ENCODE measurements around the gene WDR74. TPM values are rescaled to one million over a fixed set of nuclear protein-coding genes. Genes with fewer than 3 reads are reported as not detected.
"Not testable (repeated sequence)": the region's sequence is repeated elsewhere in the genome, so short reads cannot be mapped to it uniquely, and the experiment has no call there.

The WDR74 gene
- total RNA-seq, 4 donors from 2014 or later: 66.4 to 133 (median 87.0) TPM

GRCh38 chr11:62832336-62833234, 6.8 kb downstream of the WDR74 start, which contains the start of gene TEX54:
Gene TEX54 (minus strand): TSS chr11:62832841.
- ATAC-seq (peak; percentile 35 to 42), DNase-seq (peak in 1 of 2 donors; percentile 57)
- H3K4me1 ChIP-seq: peaks cover 30 to 32% of the 10 kb centered on the region in 2 donors
- H3K9me3 ChIP-seq: no peaks in the 10 kb centered on the region
- TF ChIP-seq POLR2A (IDR thresholded peaks at IDR 0.05) (no peak), CTCF (IDR thresholded peaks at IDR 0.05 in 4 of 5, conservative IDR thresholded peaks at IDR 0.05 in 1 of 5) (no peak)
- no peaks in the 10 kb centered on the region for H3K27me3 ChIP-seq
- intact Hi-C loops (cut with DNase I; ENCODE audit: low total_unique reads): loop anchor here (1.0 to 2.0 kb wide), 3 partner anchors 8 to 45 kb away; partner anchors contain the start of gene TMEM179B
- peak within 1 kb of the TSS; percentile 92 to 100 (median 96) for H3K27ac ChIP-seq
- peak within 1 kb of the TSS; percentile 83 to 100 (median 94) for H3K4me3 ChIP-seq
- in situ Hi-C loops (cut with MboI; ENCODE audit: low sequenced_read_pairs in 4 of 4): no loop called here
- peaks cover 0 to 42% of the 10 kb centered on the region in 2 donors for H3K36me3 ChIP-seq

- peak within 1 kb of the TSS; percentile 92 to 100 (median 96) for H3K27ac ChIP-seq
- no peaks in the 10 kb centered on the region for H3K9me3 ChIP-seq
- peak within 1 kb of the TSS; percentile 83 to 100 (median 94) for H3K4me3 ChIP-seq
- TF ChIP-seq POLR2A (IDR thresholded peaks at IDR 0.05) (peak; percentile 89 to 90), CTCF (IDR thresholded peaks at IDR 0.05 in 4 of 5, conservative IDR thresholded peaks at IDR 0.05 in 1 of 5) (no peak)
- intact Hi-C loops (cut with DNase I; ENCODE audit: low total_unique reads): loop anchor here (1.0 to 2.0 kb wide), 4 partner anchors 9 to 49 kb away; partner anchors contain the start of genes SLC3A2 and TMEM179B
- H3K36me3 ChIP-seq: peaks cover 0 to 51% of the 10 kb centered on the region in 2 donors
- in situ Hi-C loops (cut with MboI; ENCODE audit: low sequenced_read_pairs in 4 of 4): no loop called here
- DNase-seq: peak; percentile 99
- peaks cover 27 to 32% of the 10 kb centered on the region in 2 donors for H3K4me1 ChIP-seq
- ATAC-seq: peak; percentile 95 to 96
- no peaks in the 10 kb centered on the region for H3K27me3 ChIP-seq
Observed at GRCh38 chr11:62831520-62832335, 7.7 kb downstream of the WDR74 start, which contains the start of gene STX5. Gene STX5 (minus strand): TSS chr11:62832051. CDS start chr11:62831243, 808 bp downstream.

- H3K27me3 ChIP-seq: no peaks in the 10 kb centered on the region
- peaks cover 27 to 32% of the 10 kb centered on the region in 2 donors for H3K4me1 ChIP-seq
- H3K4me3 ChIP-seq: peak overlapping the region; percentile 83 to 100 (median 94)
- TF ChIP-seq CTCF (IDR thresholded peaks at IDR 0.05 in 4 of 5, conservative IDR thresholded peaks at IDR 0.05 in 1 of 5) (no peak), POLR2A (IDR thresholded peaks at IDR 0.05) (no peak)
- in situ Hi-C loops (cut with MboI; ENCODE audit: low sequenced_read_pairs in 4 of 4): no loop called here
- H3K27ac ChIP-seq: peak overlapping the region; percentile 92 to 100 (median 96)
- peaks cover 0 to 51% of the 10 kb centered on the region in 2 donors for H3K36me3 ChIP-seq
- H3K9me3 ChIP-seq: no peaks in the 10 kb centered on the region
- no peak for ATAC-seq
- intact Hi-C loops (cut with DNase I; ENCODE audit: low total_unique reads): loop anchor here (2.0 kb wide), 1 partner anchor 50 kb away; the partner anchor contains the start of gene SLC3A2
- DNase-seq: no peak
Observed at GRCh38 chr11:62830904-62831519, 8.4 kb downstream of the WDR74 start.

GRCh38 chr11:62828130-62828529, 11.3 kb downstream of the WDR74 start:
- intact Hi-C loops (cut with DNase I; ENCODE audit: low total_unique reads); in situ Hi-C loops (cut with MboI; ENCODE audit: low sequenced_read_pairs in 4 of 4); ATAC-seq: not testable (repeated sequence)

More at GRCh38 chr11:62828130-62828529, 11.3 kb downstream of the WDR74 start:
- Histone ChIP-seq H3K36me3 (peaks cover 0 to 53% of the 10 kb centered on the region in 2 donors), H3K4me1 (peaks cover 23 to 27% of the 10 kb centered on the region in 2 donors)
- not testable (repeated sequence) for H3K27ac ChIP-seq, H3K27me3 ChIP-seq, H3K4me3 ChIP-seq, H3K9me3 ChIP-seq, DNase-seq

All from gastrocnemius medialis (tissue), 4 donors.